WTC11 (cell line): Measurements from ENCODE around the gene SRSF4. TPM values are rescaled to one million over a fixed set of nuclear protein-coding genes. Genes with fewer than 3 reads are reported as not detected.

Experiments
- ATAC-seq: fragments of 200-7000 bp; cut with Tn5 transposase; 2 replicates; pipeline ENCODE4 v1.10.0; 2021; ENCODE audit warnings: mild to moderate bottlenecking, moderate library complexity
- CTCF ChIA-PET: fragments of 300-600 bp; sonication (Branson Sonifier 250); formaldehyde crosslinking; loops from one replicate; lab custom pipeline; 2021; ENCODE audit warnings: antibody characterized with exemption; lab: Charles Lee
- POLR2A ChIA-PET: fragments of 350-600 bp; sonication (Branson Sonifier 250); formaldehyde crosslinking; loops from one replicate; lab custom pipeline; 2021; ENCODE audit warnings: antibody characterized with exemption; lab: Charles Lee
- DNase-seq: peaks from one replicate; pipeline ENCODE4 v3.0.0; 2021; ENCODE audit warnings: low spot score
- H3K27ac Mint-ChIP-seq: 2 replicates; pipeline ENCODE4 v1.8.0; 2021; ENCODE audit warnings: mixed read lengths
- H3K27me3 Mint-ChIP-seq: 2 replicates; pipeline ENCODE4 v1.8.0; 2021; ENCODE audit warnings: low read depth, mild to moderate bottlenecking, moderate library complexity, mixed read lengths
- H3K36me3 Mint-ChIP-seq: 2 replicates; pipeline ENCODE4 v1.8.0; 2021; ENCODE audit warnings: mixed read lengths
- H3K4me1 Mint-ChIP-seq: 2 replicates; pipeline ENCODE4 v1.8.0; 2022; ENCODE audit warnings: mixed read lengths
- H3K4me3 Mint-ChIP-seq: 2 replicates; pipeline ENCODE4 v1.8.0; 2021; ENCODE audit warnings: mild to moderate bottlenecking, moderate library complexity, mixed read lengths
- H3K9me3 Mint-ChIP-seq: 2 replicates; pipeline ENCODE4 v1.8.0; 2021; ENCODE audit warnings: mixed read lengths
- CREM ChIP-seq: sonication (generic); formaldehyde crosslinking; IDR thresholded peaks from 2 replicates; pipeline ENCODE4 v1.8.1; 2022; ENCODE audit warnings: mild to moderate bottlenecking, missing genetic modification reagents, moderate library complexity
- E2F4 ChIP-seq: sonication (generic); formaldehyde crosslinking; IDR thresholded peaks from 2 replicates; pipeline ENCODE4 v1.8.1; 2022; ENCODE audit warnings: low read depth, mild to moderate bottlenecking, moderate library complexity, missing genetic modification reagents, borderline replicate concordance
- EMX1 ChIP-seq: fragments of 250-450 bp; sonication (Bioruptor Pico); IDR thresholded peaks from 2 replicates; pipeline ENCODE4 v1.8.0; 2021; ENCODE audit warnings: mild to moderate bottlenecking
- ESRRA ChIP-seq: sonication (generic); formaldehyde crosslinking; IDR thresholded peaks from 2 replicates; pipeline ENCODE4 v1.8.1; 2022; ENCODE audit warnings: mild to moderate bottlenecking, missing genetic modification reagents, borderline replicate concordance
- ETV6 ChIP-seq: sonication (generic); formaldehyde crosslinking; IDR thresholded peaks from 2 replicates; pipeline ENCODE4 v1.8.1; 2022; ENCODE audit warnings: mild to moderate bottlenecking, missing genetic modification reagents
- FOXP4 ChIP-seq: sonication (generic); formaldehyde crosslinking; IDR thresholded peaks from 2 replicates; pipeline ENCODE4 v1.8.0; 2022; ENCODE audit warnings: mild to moderate bottlenecking, missing genetic modification reagents
- HMGXB4 ChIP-seq: sonication (generic); formaldehyde crosslinking; IDR thresholded peaks from 2 replicates; pipeline ENCODE4 v1.8.1; 2023; ENCODE audit warnings: mild to moderate bottlenecking, moderate library complexity, missing genetic modification reagents
- MAX ChIP-seq: sonication (generic); formaldehyde crosslinking; IDR thresholded peaks from 2 replicates; pipeline ENCODE4 v1.8.0; 2022; ENCODE audit warnings: mild to moderate bottlenecking, missing genetic modification reagents
- NFATC4 ChIP-seq: fragments of 250-450 bp; sonication (Bioruptor Pico); IDR thresholded peaks from 2 replicates; pipeline ENCODE4 v1.9.0; 2021; ENCODE audit warnings: mild to moderate bottlenecking
- NR1H2 ChIP-seq: sonication (generic); formaldehyde crosslinking; IDR thresholded peaks from 2 replicates; pipeline ENCODE4 v1.9.0; 2021; ENCODE audit warnings: mild to moderate bottlenecking, moderate library complexity, missing genetic modification reagents
- OVOL2 ChIP-seq: fragments of 250-450 bp; sonication (Bioruptor Pico); IDR thresholded peaks from 2 replicates; pipeline ENCODE4 v1.9.0; 2021; ENCODE audit warnings: mild to moderate bottlenecking, borderline replicate concordance
- PREB ChIP-seq: sonication (generic); formaldehyde crosslinking; IDR thresholded peaks from 2 replicates; pipeline ENCODE4 v1.8.1; 2022; ENCODE audit warnings: mild to moderate bottlenecking, missing genetic modification reagents, moderate library complexity, borderline replicate concordance
- SP1 ChIP-seq: sonication (generic); formaldehyde crosslinking; conservative IDR thresholded peaks from 2 replicates; pipeline ENCODE4 v1.8.1; 2022; ENCODE audit warnings: missing genetic modification reagents
- ZNF138 ChIP-seq: sonication (generic); formaldehyde crosslinking; conservative IDR thresholded peaks from 2 replicates; pipeline ENCODE4 v1.8.1; 2022; ENCODE audit warnings: mild to moderate bottlenecking, moderate library complexity, missing genetic modification reagents
- ZNF232 ChIP-seq: sonication (generic); formaldehyde crosslinking; IDR thresholded peaks from 2 replicates; pipeline ENCODE4 v1.8.0; 2022; ENCODE audit warnings: mild to moderate bottlenecking, missing genetic modification reagents
- ZNF281 ChIP-seq: sonication (generic); formaldehyde crosslinking; IDR thresholded peaks from 2 replicates; pipeline ENCODE4 v1.8.0; 2023; ENCODE audit warnings: mild to moderate bottlenecking, missing genetic modification reagents
- ZNF416 ChIP-seq: fragments of 250-450 bp; sonication (Bioruptor Pico); IDR thresholded peaks from 2 replicates; pipeline ENCODE4 v1.9.0; 2021; ENCODE audit warnings: mild to moderate bottlenecking, inconsistent platforms
- total RNA-seq: library from RNA; stranded (reverse); gene quantifications from 3 replicates; pipeline ENCODE4 v1.2.3, GENCODE V29; 2021
- TF ChIP-seq, protein P1 (sequence below): sonication (generic); formaldehyde crosslinking; IDR thresholded peaks from 2 replicates; pipeline ENCODE4 v1.8.1; 2023; ENCODE audit warnings: mild to moderate bottlenecking, missing genetic modification reagents, borderline replicate concordance
- TF ChIP-seq, protein P2 (sequence below): fragments of 200-600 bp; IDR thresholded peaks from 2 replicates; pipeline ENCODE4 v1.8.0; 2022; ENCODE audit warnings: antibody characterized with exemption
- TF ChIP-seq, protein P3 (sequence below): fragments of 250-450 bp; sonication (Bioruptor Pico); conservative IDR thresholded peaks from 2 replicates; pipeline ENCODE4 v1.9.0; 2021; ENCODE audit warnings: mild to moderate bottlenecking

The SRSF4 gene
- total RNA-seq, 1 experiment from 2014 or later = 99.9 TPM

DNA sequence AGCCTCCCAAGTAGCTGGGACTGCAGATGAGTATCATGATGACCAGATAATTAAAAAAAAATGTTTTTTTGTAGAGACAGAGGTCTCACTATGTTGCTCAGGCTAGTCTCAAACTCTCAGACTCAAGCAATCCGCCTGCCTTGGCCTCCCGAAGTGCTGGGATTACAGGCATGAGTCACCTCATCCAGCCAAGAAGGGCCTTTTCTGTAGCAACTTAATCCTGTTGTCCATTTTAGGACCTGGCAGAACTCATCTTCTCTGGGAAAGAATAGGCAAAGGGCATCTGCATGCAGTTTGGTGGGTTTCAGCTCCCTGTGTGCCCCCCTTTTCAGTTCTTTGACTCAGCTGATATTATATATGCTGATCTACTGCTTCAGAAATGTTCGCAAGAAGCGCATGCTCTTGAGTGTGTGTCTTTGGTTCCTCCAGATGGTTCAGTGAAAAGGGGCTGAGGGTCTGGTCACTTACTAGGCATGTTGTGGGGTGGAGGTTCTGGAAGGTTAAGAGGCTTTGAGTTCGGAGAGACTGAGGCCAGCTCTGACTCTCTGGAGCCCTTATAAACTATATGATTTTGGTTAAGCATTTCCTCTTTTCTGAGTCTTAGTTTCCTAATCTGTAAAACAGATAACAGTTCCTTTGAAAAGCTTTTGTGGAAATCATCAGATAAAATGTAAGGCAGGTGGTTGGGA lies 19.4 kb upstream of the SRSF4 start:
- H3K27me3 Mint-ChIP-seq = no peaks in the 10 kb centered on the region
- ATAC-seq = no peak
- DNase-seq = no peak
- H3K4me1 Mint-ChIP-seq = peaks cover 8% of the 10 kb centered on the region
- no peak for TF ChIP-seq ZNF281 (CRISPR knock-in tag)
- no peak for TF ChIP-seq SP1 (CRISPR knock-in tag)
- TF ChIP-seq FOXP4 (CRISPR knock-in tag) = no peak
- TF ChIP-seq OVOL2 (CRISPR knock-in tag) = no peak
- no peak for TF ChIP-seq NR1H2 (CRISPR knock-in tag)
- TF ChIP-seq E2F4 (CRISPR knock-in tag) = no peak
- TF ChIP-seq, protein P1, sequence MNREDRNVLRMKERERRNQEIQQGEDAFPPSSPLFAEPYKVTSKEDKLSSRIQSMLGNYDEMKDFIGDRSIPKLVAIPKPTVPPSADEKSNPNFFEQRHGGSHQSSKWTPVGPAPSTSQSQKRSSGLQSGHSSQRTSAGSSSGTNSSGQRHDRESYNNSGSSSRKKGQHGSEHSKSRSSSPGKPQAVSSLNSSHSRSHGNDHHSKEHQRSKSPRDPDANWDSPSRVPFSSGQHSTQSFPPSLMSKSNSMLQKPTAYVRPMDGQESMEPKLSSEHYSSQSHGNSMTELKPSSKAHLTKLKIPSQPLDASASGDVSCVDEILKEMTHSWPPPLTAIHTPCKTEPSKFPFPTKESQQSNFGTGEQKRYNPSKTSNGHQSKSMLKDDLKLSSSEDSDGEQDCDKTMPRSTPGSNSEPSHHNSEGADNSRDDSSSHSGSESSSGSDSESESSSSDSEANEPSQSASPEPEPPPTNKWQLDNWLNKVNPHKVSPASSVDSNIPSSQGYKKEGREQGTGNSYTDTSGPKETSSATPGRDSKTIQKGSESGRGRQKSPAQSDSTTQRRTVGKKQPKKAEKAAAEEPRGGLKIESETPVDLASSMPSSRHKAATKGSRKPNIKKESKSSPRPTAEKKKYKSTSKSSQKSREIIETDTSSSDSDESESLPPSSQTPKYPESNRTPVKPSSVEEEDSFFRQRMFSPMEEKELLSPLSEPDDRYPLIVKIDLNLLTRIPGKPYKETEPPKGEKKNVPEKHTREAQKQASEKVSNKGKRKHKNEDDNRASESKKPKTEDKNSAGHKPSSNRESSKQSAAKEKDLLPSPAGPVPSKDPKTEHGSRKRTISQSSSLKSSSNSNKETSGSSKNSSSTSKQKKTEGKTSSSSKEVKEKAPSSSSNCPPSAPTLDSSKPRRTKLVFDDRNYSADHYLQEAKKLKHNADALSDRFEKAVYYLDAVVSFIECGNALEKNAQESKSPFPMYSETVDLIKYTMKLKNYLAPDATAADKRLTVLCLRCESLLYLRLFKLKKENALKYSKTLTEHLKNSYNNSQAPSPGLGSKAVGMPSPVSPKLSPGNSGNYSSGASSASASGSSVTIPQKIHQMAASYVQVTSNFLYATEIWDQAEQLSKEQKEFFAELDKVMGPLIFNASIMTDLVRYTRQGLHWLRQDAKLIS (CRISPR knock-in tag) = no peak
- no peak for TF ChIP-seq ESRRA (CRISPR knock-in tag)
- no peak for TF ChIP-seq ZNF232 (CRISPR knock-in tag)
- TF ChIP-seq NFATC4 (CRISPR knock-in tag) = no peak
- TF ChIP-seq PREB (CRISPR knock-in tag) = no peak
- TF ChIP-seq HMGXB4 (CRISPR knock-in tag) = no peak
- no peak for TF ChIP-seq CREM
- no peak for TF ChIP-seq ETV6 (CRISPR knock-in tag)
- no peak for TF ChIP-seq MAX (CRISPR knock-in tag)
- TF ChIP-seq ZNF138 (CRISPR knock-in tag) = no peak
- TF ChIP-seq, protein P2, sequence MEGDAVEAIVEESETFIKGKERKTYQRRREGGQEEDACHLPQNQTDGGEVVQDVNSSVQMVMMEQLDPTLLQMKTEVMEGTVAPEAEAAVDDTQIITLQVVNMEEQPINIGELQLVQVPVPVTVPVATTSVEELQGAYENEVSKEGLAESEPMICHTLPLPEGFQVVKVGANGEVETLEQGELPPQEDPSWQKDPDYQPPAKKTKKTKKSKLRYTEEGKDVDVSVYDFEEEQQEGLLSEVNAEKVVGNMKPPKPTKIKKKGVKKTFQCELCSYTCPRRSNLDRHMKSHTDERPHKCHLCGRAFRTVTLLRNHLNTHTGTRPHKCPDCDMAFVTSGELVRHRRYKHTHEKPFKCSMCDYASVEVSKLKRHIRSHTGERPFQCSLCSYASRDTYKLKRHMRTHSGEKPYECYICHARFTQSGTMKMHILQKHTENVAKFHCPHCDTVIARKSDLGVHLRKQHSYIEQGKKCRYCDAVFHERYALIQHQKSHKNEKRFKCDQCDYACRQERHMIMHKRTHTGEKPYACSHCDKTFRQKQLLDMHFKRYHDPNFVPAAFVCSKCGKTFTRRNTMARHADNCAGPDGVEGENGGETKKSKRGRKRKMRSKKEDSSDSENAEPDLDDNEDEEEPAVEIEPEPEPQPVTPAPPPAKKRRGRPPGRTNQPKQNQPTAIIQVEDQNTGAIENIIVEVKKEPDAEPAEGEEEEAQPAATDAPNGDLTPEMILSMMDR = no peak
- no peak for TF ChIP-seq EMX1 (CRISPR knock-in tag)
- TF ChIP-seq, protein P3, sequence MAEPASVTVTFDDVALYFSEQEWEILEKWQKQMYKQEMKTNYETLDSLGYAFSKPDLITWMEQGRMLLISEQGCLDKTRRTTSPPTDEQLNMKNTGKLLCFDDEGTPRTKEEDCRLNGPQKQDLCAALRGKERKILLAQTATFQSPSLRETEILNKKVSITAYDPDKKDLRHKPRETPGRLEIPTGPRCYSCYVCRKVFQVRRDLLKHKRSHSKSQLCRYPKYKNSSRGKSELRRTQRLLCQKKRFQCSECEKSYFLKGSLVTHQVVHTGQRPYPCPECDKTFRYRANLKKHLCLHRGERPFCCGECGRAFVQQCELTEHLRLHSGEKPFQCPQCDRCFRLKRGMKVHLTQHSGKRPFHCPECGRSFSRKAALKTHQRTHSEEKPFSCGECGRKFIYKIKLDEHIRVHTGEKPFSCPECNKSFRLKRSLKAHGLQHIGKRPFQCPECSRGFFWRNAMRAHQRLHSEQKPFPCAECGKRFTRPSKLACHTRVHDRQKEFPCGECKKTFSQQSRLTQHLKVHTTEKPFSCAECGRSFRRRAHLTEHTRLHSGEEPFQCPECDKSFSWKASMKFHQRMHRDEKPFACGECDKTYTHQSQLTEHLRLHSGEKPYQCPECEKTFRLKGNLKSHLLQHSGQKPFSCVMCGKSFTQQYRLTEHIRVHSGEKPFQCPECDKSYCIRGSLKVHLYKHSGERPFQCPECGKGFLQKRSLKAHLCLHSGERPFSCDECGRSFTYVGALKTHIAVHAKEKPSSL (CRISPR knock-in tag) = no peak
- no peak for TF ChIP-seq ZNF416 (CRISPR knock-in tag)
- no peak overlapping the region for H3K4me3 Mint-ChIP-seq
- POLR2A ChIA-PET = no interaction called here
- CTCF ChIA-PET = interaction anchor here (1.5 to 4.9 kb wide), 5 partner anchors 19 to 319 kb away, joined by 6 to 57 read pairs (median 25); partner anchors contain the start of genes SRSF4 and TMEM200B
- H3K9me3 Mint-ChIP-seq = no peaks in the 10 kb centered on the region
- H3K36me3 Mint-ChIP-seq = peaks cover 32% of the 10 kb centered on the region
- H3K27ac Mint-ChIP-seq = no peak overlapping the region
